GM19463 (cell line): Measurements from ENCODE around the gene RCSD1.
"Not testable (repeated sequence)": the region's sequence is repeated elsewhere in the genome, so short reads cannot be mapped to it uniquely, and the experiment has no call there.

Experiments
- ATAC-seq: cut with Tn5 transposase; IDR thresholded peaks from one replicate; pipeline ENCODE4 v1.9.1; 2021; ENCODE audit warnings: mild to moderate bottlenecking, moderate library complexity; ENCODE audit not compliant: unreplicated experiment

Gene RCSD1

GRCh38 chr1:167734841-167735240 lies 104.8 kb downstream of the RCSD1 start:
- no peak for ATAC-seq

GRCh38 chr1:167737169-167737568 lies 107.1 kb downstream of the RCSD1 start:
- no peak for ATAC-seq

GRCh38 chr1:167738158-167738557 lies 108.1 kb downstream of the RCSD1 start:
- no peak for ATAC-seq

- ATAC-seq: no peak
Observed at GRCh38 chr1:167739752-167740151, 109.7 kb downstream of the RCSD1 start.

- not testable (repeated sequence) for ATAC-seq
Observed at GRCh38 chr1:167741103-167741502, 111.1 kb downstream of the RCSD1 start.

- ATAC-seq: not testable (repeated sequence)
Observed at GRCh38 chr1:167742392-167743057, 112.5 kb downstream of the RCSD1 start.

GRCh38 chr1:167744901-167745300 lies 114.9 kb downstream of the RCSD1 start:
- ATAC-seq: no peak

GRCh38 chr1:167746013-167746672 lies 116.1 kb downstream of the RCSD1 start:
- ATAC-seq: no peak

GRCh38 chr1:167746988-167747655 lies 117.1 kb downstream of the RCSD1 start:
- ATAC-seq: peak; percentile 46

- no peak for ATAC-seq
Observed at GRCh38 chr1:167747988-167748387, 118.0 kb downstream of the RCSD1 start.

GRCh38 chr1:167748906-167749305 lies 118.9 kb downstream of the RCSD1 start:
- no peak for ATAC-seq

- ATAC-seq: no peak
Observed at GRCh38 chr1:167749741-167750140, 119.7 kb downstream of the RCSD1 start.

GRCh38 chr1:167750641-167751040 lies 120.6 kb downstream of the RCSD1 start:
- ATAC-seq: no peak

GRCh38 chr1:167751676-167752075 lies 121.6 kb downstream of the RCSD1 start:
- no peak for ATAC-seq

- no peak for ATAC-seq
Observed at GRCh38 chr1:167752219-167752985, 122.4 kb downstream of the RCSD1 start.

GRCh38 chr1:167755654-167756053 lies 125.6 kb downstream of the RCSD1 start:
- no peak for ATAC-seq
